ENCODE data around the gene CD6.

CD6 gene

GRCh38 chr11:60930394-60930793 lies 41.1 kb upstream of the CD6 start:
- no peaks in the 10 kb centered on the region for H3K9me3 Mint-ChIP-seq
- peaks cover 6% of the 10 kb centered on the region for H3K4me1 Mint-ChIP-seq (ENCODE audit: low read depth)
- H3K4me3 Mint-ChIP-seq: no peak overlapping the region
- no peaks in the 10 kb centered on the region for H3K36me3 Mint-ChIP-seq (ENCODE audit: low read depth)
- peaks cover 12% of the 10 kb centered on the region for H3K27me3 Mint-ChIP-seq
- H3K27ac Mint-ChIP-seq: no peak overlapping the region
- DNase-seq: no peak

GRCh38 chr11:60931917-60932316 lies 39.6 kb upstream of the CD6 start:
- Mint-ChIP-seq H3K27me3 (peaks cover 5% of the 10 kb centered on the region), H3K4me1 (ENCODE audit: low read depth) (no peaks in the 10 kb centered on the region), H3K4me3 (no peak overlapping the region), H3K36me3 (ENCODE audit: low read depth) (no peaks in the 10 kb centered on the region), H3K27ac (no peak overlapping the region), H3K9me3 (no peaks in the 10 kb centered on the region)
- DNase-seq: no peak

- Mint-ChIP-seq H3K4me3 (no peak overlapping the region), H3K4me1 (ENCODE audit: low read depth) (no peaks in the 10 kb centered on the region), H3K9me3 (no peaks in the 10 kb centered on the region), H3K27me3 (peaks cover 5% of the 10 kb centered on the region), H3K27ac (no peak overlapping the region), H3K36me3 (ENCODE audit: low read depth) (no peaks in the 10 kb centered on the region)
- no peak for DNase-seq
These were observed 38.7 kb upstream of the CD6 start for GRCh38 chr11:60932605-60933356.

GRCh38 chr11:60933416-60934123 lies 37.9 kb upstream of the CD6 start:
- Mint-ChIP-seq H3K4me3 (no peak overlapping the region), H3K27ac (no peak overlapping the region), H3K9me3 (no peaks in the 10 kb centered on the region), H3K27me3 (peaks cover 5% of the 10 kb centered on the region), H3K4me1 (ENCODE audit: low read depth) (no peaks in the 10 kb centered on the region), H3K36me3 (ENCODE audit: low read depth) (no peaks in the 10 kb centered on the region)
- no peak for DNase-seq

- Mint-ChIP-seq H3K4me1 (ENCODE audit: low read depth) (no peaks in the 10 kb centered on the region), H3K4me3 (no peak overlapping the region), H3K9me3 (no peaks in the 10 kb centered on the region), H3K27ac (no peak overlapping the region), H3K36me3 (ENCODE audit: low read depth) (no peaks in the 10 kb centered on the region), H3K27me3 (peaks cover 5% of the 10 kb centered on the region)
- DNase-seq: no peak
These were observed 37.2 kb upstream of the CD6 start for GRCh38 chr11:60934124-60934789.

- Mint-ChIP-seq H3K27ac (no peak overlapping the region), H3K9me3 (no peaks in the 10 kb centered on the region), H3K36me3 (ENCODE audit: low read depth) (no peaks in the 10 kb centered on the region), H3K4me1 (ENCODE audit: low read depth) (peaks cover 3% of the 10 kb centered on the region), H3K4me3 (no peak overlapping the region), H3K27me3 (peaks cover 5% of the 10 kb centered on the region)
- DNase-seq: no peak
These were observed 36.5 kb upstream of the CD6 start for GRCh38 chr11:60934790-60935605.

- DNase-seq: no peak
- Mint-ChIP-seq H3K27me3 (peaks cover 5% of the 10 kb centered on the region), H3K9me3 (no peaks in the 10 kb centered on the region), H3K36me3 (ENCODE audit: low read depth) (no peaks in the 10 kb centered on the region), H3K27ac (no peak overlapping the region), H3K4me1 (ENCODE audit: low read depth) (peaks cover 7% of the 10 kb centered on the region), H3K4me3 (no peak overlapping the region)
These were observed 35.6 kb upstream of the CD6 start for GRCh38 chr11:60935676-60936442.

GRCh38 chr11:60936467-60937143 lies 34.9 kb upstream of the CD6 start:
- no peaks in the 10 kb centered on the region for H3K36me3 Mint-ChIP-seq (ENCODE audit: low read depth)
- H3K4me3 Mint-ChIP-seq: no peak overlapping the region
- H3K27me3 Mint-ChIP-seq: peaks cover 5% of the 10 kb centered on the region
- DNase-seq: no peak
- H3K4me1 Mint-ChIP-seq (ENCODE audit: low read depth): peaks cover 7% of the 10 kb centered on the region
- no peak overlapping the region for H3K27ac Mint-ChIP-seq
- H3K9me3 Mint-ChIP-seq: no peaks in the 10 kb centered on the region

- peaks cover 7% of the 10 kb centered on the region for H3K4me1 Mint-ChIP-seq (ENCODE audit: low read depth)
- H3K27ac Mint-ChIP-seq: no peak overlapping the region
- H3K9me3 Mint-ChIP-seq: no peaks in the 10 kb centered on the region
- peaks cover 5% of the 10 kb centered on the region for H3K27me3 Mint-ChIP-seq
- DNase-seq: no peak
- H3K4me3 Mint-ChIP-seq: no peak overlapping the region
- no peaks in the 10 kb centered on the region for H3K36me3 Mint-ChIP-seq (ENCODE audit: low read depth)
These were observed 34.3 kb upstream of the CD6 start for GRCh38 chr11:60937144-60937527.

GRCh38 chr11:60937811-60938210 lies 33.7 kb upstream of the CD6 start:
- H3K27ac Mint-ChIP-seq: no peak overlapping the region
- H3K36me3 Mint-ChIP-seq (ENCODE audit: low read depth): no peaks in the 10 kb centered on the region
- peaks cover 7% of the 10 kb centered on the region for H3K4me1 Mint-ChIP-seq (ENCODE audit: low read depth)
- no peak for DNase-seq
- peaks cover 5% of the 10 kb centered on the region for H3K27me3 Mint-ChIP-seq
- H3K4me3 Mint-ChIP-seq: no peak overlapping the region
- no peaks in the 10 kb centered on the region for H3K9me3 Mint-ChIP-seq

- H3K36me3 Mint-ChIP-seq (ENCODE audit: low read depth): no peaks in the 10 kb centered on the region
- H3K4me1 Mint-ChIP-seq (ENCODE audit: low read depth): peaks cover 7% of the 10 kb centered on the region
- H3K27me3 Mint-ChIP-seq: peaks cover 5% of the 10 kb centered on the region
- no peak overlapping the region for H3K27ac Mint-ChIP-seq
- no peak for DNase-seq
- no peak overlapping the region for H3K4me3 Mint-ChIP-seq
- H3K9me3 Mint-ChIP-seq: no peaks in the 10 kb centered on the region
These were observed 33.0 kb upstream of the CD6 start for GRCh38 chr11:60938500-60938899.

- no peaks in the 10 kb centered on the region for H3K9me3 Mint-ChIP-seq
- H3K4me1 Mint-ChIP-seq (ENCODE audit: low read depth): peaks cover 7% of the 10 kb centered on the region
- no peaks in the 10 kb centered on the region for H3K27me3 Mint-ChIP-seq
- H3K4me3 Mint-ChIP-seq: no peak overlapping the region
- no peaks in the 10 kb centered on the region for H3K36me3 Mint-ChIP-seq (ENCODE audit: low read depth)
- H3K27ac Mint-ChIP-seq: no peak overlapping the region
- no peak for DNase-seq
These were observed 32.2 kb upstream of the CD6 start for GRCh38 chr11:60939301-60939700.

- Mint-ChIP-seq H3K4me3 (no peak overlapping the region), H3K36me3 (ENCODE audit: low read depth) (no peaks in the 10 kb centered on the region), H3K4me1 (ENCODE audit: low read depth) (peaks cover 7% of the 10 kb centered on the region), H3K9me3 (no peaks in the 10 kb centered on the region), H3K27ac (peak overlapping the region; percentile 3), H3K27me3 (no peaks in the 10 kb centered on the region)
- no peak for DNase-seq
These were observed 31.6 kb upstream of the CD6 start for GRCh38 chr11:60939855-60940254.
